Kidney epithelial cell (primary cell): ENCODE results near the gene BOLA1. TPM values are rescaled to one million over a fixed set of nuclear protein-coding genes. Genes with fewer than 3 reads are reported as not detected.

Source experiments
- DNase-seq: peaks from one replicate; pipeline ENCODE4 v3.0.0-alpha.2; 2010; ENCODE audit warnings: low read depth
- H3K27me3 ChIP-seq: 2 replicates; pipeline ENCODE4 v1.6.0; 2011; ENCODE audit warnings: low read length; ENCODE audit not compliant: control insufficient read depth, insufficient read depth
- H3K36me3 ChIP-seq: 2 replicates; pipeline ENCODE4 v1.5.1; 2011; ENCODE audit warnings: low read length; ENCODE audit not compliant: control insufficient read depth, insufficient read depth
- H3K4me3 ChIP-seq: 2 replicates; pipeline ENCODE4 v1.5.1; 2011; ENCODE audit warnings: low read depth, mild to moderate bottlenecking, control low read depth, low read length
- total RNA-seq: library from RNA; depleted of rRNA; stranded (reverse); fragments of >200 nt; gene quantifications from 2 replicates; pipeline ENCODE4 v1.2.3, GENCODE V29; 2015
- TF ChIP-seq, protein P1 (sequence below): IDR thresholded peaks from 2 replicates; pipeline ENCODE4 v1.5.1; 2011; ENCODE audit warnings: mild to moderate bottlenecking, moderate library complexity, low read length, control low read depth, inconsistent platforms; ENCODE audit not compliant: insufficient read depth, poor library complexity, severe bottlenecking

Gene BOLA1
- total RNA-seq, 1 donor from 2014 or later: 17.7 TPM

DNA sequence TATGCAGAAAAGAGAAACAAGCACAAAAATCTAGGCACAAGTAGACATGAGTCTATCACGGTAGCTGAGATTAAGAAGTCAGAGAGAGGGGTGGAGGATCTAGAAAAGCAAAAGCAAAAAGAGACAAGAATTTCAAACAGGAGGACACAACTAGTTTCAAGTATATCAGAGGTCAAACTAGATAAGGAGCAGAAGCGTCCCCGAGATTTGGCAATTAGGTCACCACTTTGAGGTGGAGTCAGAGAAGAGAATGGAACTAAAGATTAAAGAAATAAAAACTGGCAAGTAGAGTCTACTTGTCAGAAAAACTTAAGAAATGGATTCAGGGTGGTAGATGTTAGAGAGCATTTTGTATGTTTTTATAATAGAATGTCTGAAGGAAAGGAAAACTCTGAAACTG lies 26.0 kb downstream of the BOLA1 start:
- TF ChIP-seq, protein P1, sequence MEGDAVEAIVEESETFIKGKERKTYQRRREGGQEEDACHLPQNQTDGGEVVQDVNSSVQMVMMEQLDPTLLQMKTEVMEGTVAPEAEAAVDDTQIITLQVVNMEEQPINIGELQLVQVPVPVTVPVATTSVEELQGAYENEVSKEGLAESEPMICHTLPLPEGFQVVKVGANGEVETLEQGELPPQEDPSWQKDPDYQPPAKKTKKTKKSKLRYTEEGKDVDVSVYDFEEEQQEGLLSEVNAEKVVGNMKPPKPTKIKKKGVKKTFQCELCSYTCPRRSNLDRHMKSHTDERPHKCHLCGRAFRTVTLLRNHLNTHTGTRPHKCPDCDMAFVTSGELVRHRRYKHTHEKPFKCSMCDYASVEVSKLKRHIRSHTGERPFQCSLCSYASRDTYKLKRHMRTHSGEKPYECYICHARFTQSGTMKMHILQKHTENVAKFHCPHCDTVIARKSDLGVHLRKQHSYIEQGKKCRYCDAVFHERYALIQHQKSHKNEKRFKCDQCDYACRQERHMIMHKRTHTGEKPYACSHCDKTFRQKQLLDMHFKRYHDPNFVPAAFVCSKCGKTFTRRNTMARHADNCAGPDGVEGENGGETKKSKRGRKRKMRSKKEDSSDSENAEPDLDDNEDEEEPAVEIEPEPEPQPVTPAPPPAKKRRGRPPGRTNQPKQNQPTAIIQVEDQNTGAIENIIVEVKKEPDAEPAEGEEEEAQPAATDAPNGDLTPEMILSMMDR: no peak
- no peaks in the 10 kb centered on the region for H3K27me3 ChIP-seq
- H3K4me3 ChIP-seq: no peak overlapping the region
- H3K36me3 ChIP-seq: no peaks in the 10 kb centered on the region
- DNase-seq: no peak

DNA sequence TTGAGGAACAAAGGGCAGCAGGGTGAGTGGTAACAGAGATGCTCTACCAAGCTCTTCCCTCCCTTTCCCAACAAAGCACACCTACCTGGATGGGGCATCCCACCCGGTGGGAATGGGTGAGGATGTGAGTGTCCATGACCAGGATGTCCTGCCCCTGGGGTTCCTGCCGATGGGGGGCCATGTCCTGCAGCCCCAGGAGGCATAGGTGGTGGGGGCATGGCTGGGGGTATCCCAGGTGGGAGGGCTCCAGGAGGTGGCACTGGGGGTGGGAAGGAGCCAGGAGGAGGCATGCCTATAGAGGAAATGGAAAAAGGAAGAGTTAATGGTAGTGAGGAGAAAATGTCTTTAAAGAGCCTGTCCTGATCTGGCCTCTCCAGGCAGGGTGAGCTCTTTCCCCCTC lies 26.4 kb downstream of the BOLA1 start:
- Histone ChIP-seq H3K4me3 (no peak overlapping the region), H3K36me3 (no peaks in the 10 kb centered on the region), H3K27me3 (no peaks in the 10 kb centered on the region)
- no peak for DNase-seq
- TF ChIP-seq, protein P1: no peak

DNA sequence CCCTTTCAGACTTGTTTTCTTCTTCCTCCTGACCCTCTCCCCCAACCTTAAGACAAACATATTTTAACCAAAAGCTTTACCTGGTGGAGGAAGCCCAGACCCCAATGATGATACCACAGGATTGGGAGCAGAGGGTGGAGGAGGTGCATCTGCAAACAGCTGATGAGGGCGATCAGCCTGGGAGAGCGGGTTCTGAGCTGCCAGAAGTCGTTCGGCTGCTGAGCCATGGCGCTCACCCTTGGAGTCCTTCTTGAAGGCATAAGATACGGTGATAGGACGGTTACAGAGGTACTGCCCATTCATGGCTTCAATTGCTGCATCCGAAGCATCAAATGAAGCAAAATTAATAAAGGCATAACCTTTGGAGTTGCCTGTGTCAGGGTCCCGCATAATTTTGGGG lies 26.9 kb downstream of the BOLA1 start:
- DNase-seq: no peak
- TF ChIP-seq, protein P1: no peak
- no peaks in the 10 kb centered on the region for H3K36me3 ChIP-seq
- H3K27me3 ChIP-seq: no peaks in the 10 kb centered on the region
- no peak overlapping the region for H3K4me3 ChIP-seq

DNA sequence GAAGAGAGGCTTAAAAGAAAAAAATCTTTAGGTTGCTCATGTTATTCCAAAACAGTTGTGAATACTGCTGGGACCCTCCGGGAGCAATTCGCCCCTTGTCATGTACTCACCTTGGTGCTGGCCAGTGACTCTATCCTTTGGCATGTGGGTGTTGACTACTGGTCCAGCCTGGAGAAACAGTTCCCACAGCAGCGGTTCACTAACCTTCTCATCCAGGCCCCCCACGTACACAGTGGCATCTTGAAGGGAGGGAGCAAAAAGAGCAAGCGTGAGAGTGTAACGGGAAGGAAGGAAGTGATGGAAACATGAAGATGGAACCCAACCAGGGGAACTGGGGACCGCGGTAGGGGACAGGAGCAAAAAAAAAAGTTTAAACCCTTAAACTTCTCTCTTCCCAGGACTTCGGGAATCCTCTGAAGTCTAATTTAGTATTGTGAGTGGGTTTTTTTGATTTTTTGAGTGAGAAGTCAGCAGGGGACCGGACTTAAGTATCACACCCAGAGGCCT lies 27.7 kb downstream of the BOLA1 start:
- DNase-seq: no peak
- Histone ChIP-seq H3K27me3 (no peaks in the 10 kb centered on the region), H3K4me3 (peak overlapping the region; percentile 88), H3K36me3 (no peaks in the 10 kb centered on the region)
- TF ChIP-seq, protein P1: no peak

DNA sequence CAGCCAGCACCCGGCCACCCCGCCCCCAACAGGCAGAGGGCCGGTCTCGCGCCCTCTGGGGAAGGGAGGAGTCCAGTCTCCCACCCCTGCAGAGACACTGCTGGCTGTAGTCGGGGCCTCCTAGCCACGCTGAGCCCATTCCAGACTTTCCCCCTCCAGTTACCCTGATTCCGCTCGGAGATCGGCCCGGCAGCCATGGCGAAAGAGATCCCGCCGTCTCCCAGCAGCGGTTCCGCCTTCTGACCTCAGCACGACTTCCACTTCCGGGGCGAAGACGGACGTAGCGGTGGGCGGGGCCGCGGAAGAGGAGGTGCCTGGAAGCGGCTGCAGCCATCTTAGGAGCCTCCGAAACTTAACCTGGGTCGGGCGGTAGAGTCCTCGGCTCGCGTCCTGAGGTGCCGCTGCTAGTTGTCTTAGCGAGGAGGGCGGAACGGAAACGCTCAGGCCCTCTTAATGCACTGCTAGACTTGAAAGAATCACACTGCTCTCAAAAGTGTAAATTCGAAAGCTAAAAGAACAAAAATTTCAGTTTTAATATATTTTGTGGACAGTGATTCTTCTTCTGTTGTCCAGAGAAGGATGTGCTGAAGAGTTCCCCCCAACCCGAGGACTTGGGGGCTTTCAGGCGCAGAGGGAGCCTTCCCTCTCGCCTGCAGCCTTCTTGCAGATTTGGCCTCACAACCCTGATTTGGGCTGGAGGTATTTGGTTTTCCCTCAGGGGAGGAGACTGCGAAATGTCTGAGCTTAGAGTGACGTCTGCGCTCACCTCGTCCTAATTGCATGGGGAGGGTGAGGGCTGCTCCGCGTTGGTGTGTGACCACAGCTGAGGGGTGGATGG lies 28.4 kb downstream of the BOLA1 start, which contains the start of gene SF3B4:
Gene SF3B4 (minus strand): TSS at position 241 of the 838 bp plus-strand sequence. CDS start 44 bp downstream, at position 197.
- TF ChIP-seq, protein P1: no peak
- H3K36me3 ChIP-seq: no peaks in the 10 kb centered on the region
- DNase-seq: peak; percentile 77
- peak within 1 kb of the TSS; percentile 88 for H3K4me3 ChIP-seq
- H3K27me3 ChIP-seq: no peaks in the 10 kb centered on the region
